HepG2 (cell line): ENCODE measurements around the gene CELF2. TPM values are rescaled to one million over a fixed set of nuclear protein-coding genes. Genes with fewer than 3 reads are reported as not detected.

ENCODE experiments used
- ATAC-seq: fragments of 200-7000 bp; cut with Tn5 transposase; 3 replicates; pipeline ENCODE4 v1.9.1; 2020; ENCODE audit warnings: mild to moderate bottlenecking, moderate library complexity
- BruUV-seq: library from RNA; stranded (reverse); fragments of 400-500 nt; replicated peaks from 2 replicates; lab custom pipeline; 2021; lab: Mats Ljungman, UMichigan
- CTCF ChIA-PET: fragments of 300-600 bp; formaldehyde crosslinking; extraction: SDS; loops from one replicate; lab custom pipeline; 2021; ENCODE audit warnings: low total read pairs, inconsistent platforms, low intra/inter-chr PET ratio; lab: Yijun Ruan, JAX
- POLR2A ChIA-PET: fragments of 350-600 bp; sonication (Branson Sonifier 250); formaldehyde crosslinking; loops from one replicate; lab custom pipeline; 2020; ENCODE audit warnings: antibody characterized with exemption, inconsistent platforms; lab: Yijun Ruan, JAX
- DNase-seq: peaks from one replicate; pipeline ENCODE4 v3.0.0-alpha.2; 2015; ENCODE audit warnings: low spot score
- FAIRE-seq: peaks from 3 replicates; lab custom pipeline; 2011; peaks lifted over from hg19 to GRCh38; lab: Jason Lieb, UNC
- H2AFZ ChIP-seq: one replicate; pipeline ENCODE4 v1.6.1; 2011; ENCODE audit warnings: low read length, inconsistent platforms
- H3K27ac ChIP-seq: fragments of 300-600 bp; 3 replicates; pipeline ENCODE4 v1.8.0; 2011; ENCODE audit warnings: mixed run types, mild to moderate bottlenecking, mixed read lengths, low read length, inconsistent platforms; ENCODE audit not compliant: insufficient read depth; ENCODE audit errors: extremely low read length
- H3K27me3 ChIP-seq, 2 experiments: fragments of 200-600 bp in 1 of 2; 2 replicates in 1 of 2; 3 replicates in 1 of 2; pipeline versions ENCODE4 v1.6.0 to v1.8.0; 2011; ENCODE audit warnings: low read length in 2 of 2, mild to moderate bottlenecking in 2 of 2, moderate library complexity in 2 of 2, inconsistent platforms in 1 of 2; ENCODE audit not compliant: insufficient read depth in 2 of 2, control insufficient read depth in 1 of 2
- H3K36me3 ChIP-seq, 2 experiments: fragments of 200-600 bp in 1 of 2; replicated peaks in 1 of 2; 2 replicates in 1 of 2; 3 replicates in 1 of 2; pipeline versions ENCODE4 v1.5.1 to v1.8.0; 2011; ENCODE audit warnings: low read length in 2 of 2, inconsistent platforms in 1 of 2; ENCODE audit not compliant: insufficient read depth in 2 of 2, control insufficient read depth in 1 of 2
- H3K4me1 ChIP-seq: 2 replicates; pipeline ENCODE4 v1.5.1; 2012; ENCODE audit warnings: low read length, inconsistent platforms; ENCODE audit not compliant: insufficient read depth
- H3K4me2 ChIP-seq: 2 replicates; pipeline ENCODE4 v1.6.0; 2011; ENCODE audit warnings: low read depth, low read length, inconsistent platforms
- H3K4me3 ChIP-seq, 3 experiments: fragments of 200-600 bp in 1 of 3; sonication (generic), shearing (Covaris generic) in 1 of 3; replicated peaks in 1 of 3; 2 replicates each; pipeline ENCODE4 v1.5.1; 2011 to 2016; ENCODE audit warnings: low read length in 3 of 3, inconsistent platforms in 2 of 3, low read depth in 2 of 3, mild to moderate bottlenecking in 2 of 3, control low read depth in 1 of 3, mixed read lengths in 1 of 3; ENCODE audit not compliant: insufficient read depth in 1 of 3
- H3K79me2 ChIP-seq: one replicate; pipeline ENCODE4 v1.6.1; 2011; ENCODE audit warnings: low read length, inconsistent platforms; ENCODE audit not compliant: insufficient read depth
- H3K9ac ChIP-seq: 2 replicates; pipeline ENCODE4 v1.6.0; 2011; ENCODE audit warnings: mild to moderate bottlenecking, low read depth, low read length, inconsistent platforms; ENCODE audit not compliant: insufficient read depth
- H3K9me3 ChIP-seq: 2 replicates; pipeline ENCODE4 v1.5.1; 2012; ENCODE audit warnings: mild to moderate bottlenecking, low read length
- H4K20me1 ChIP-seq: 2 replicates; pipeline ENCODE4 v1.6.0; 2011; ENCODE audit warnings: inconsistent platforms, mild to moderate bottlenecking, low read length, moderate library complexity; ENCODE audit not compliant: insufficient read depth
- AGO1 ChIP-seq: fragments of 200-400 bp; formaldehyde crosslinking; IDR thresholded peaks from 2 replicates; pipeline ENCODE4 v1.6.1; 2017; ENCODE audit warnings: mild to moderate bottlenecking, low read depth, low read length, moderate library complexity; ENCODE audit not compliant: poor library complexity, severe bottlenecking
- ATF1 ChIP-seq: IDR thresholded peaks from 2 replicates; pipeline ENCODE4 v1.6.1; 2016; ENCODE audit warnings: mild to moderate bottlenecking, control low read depth
- MED1 ChIP-seq: sonication (generic); formaldehyde crosslinking; IDR thresholded peaks from 2 replicates; pipeline ENCODE4 v1.4.0; 2020; ENCODE audit warnings: missing genetic modification reagents
- PCBP1 ChIP-seq: fragments of 200-400 bp; formaldehyde crosslinking; IDR thresholded peaks from 2 replicates; pipeline ENCODE4 v1.6.1; 2017; ENCODE audit warnings: mild to moderate bottlenecking, low read depth, low read length, borderline replicate concordance
- PHF21A ChIP-seq: sonication (generic); formaldehyde crosslinking; IDR thresholded peaks from 2 replicates; pipeline ENCODE4 v1.5.0; 2020; ENCODE audit warnings: mild to moderate bottlenecking, missing genetic modification reagents
- SYNCRIP ChIP-seq: fragments of 200-400 bp; formaldehyde crosslinking; IDR thresholded peaks from 2 replicates; pipeline ENCODE4 v1.6.1; 2018; ENCODE audit warnings: mild to moderate bottlenecking, low read depth, low read length; ENCODE audit not compliant: insufficient read depth
- ZNF274 ChIP-seq: sonication (generic); formaldehyde crosslinking; IDR thresholded peaks from 2 replicates; pipeline ENCODE4 v1.5.1; 2020; ENCODE audit warnings: mild to moderate bottlenecking, missing genetic modification reagents
- ZNF326 ChIP-seq: sonication (generic); formaldehyde crosslinking; IDR thresholded peaks from 2 replicates; pipeline ENCODE4 v1.4.0; 2020; ENCODE audit warnings: missing genetic modification reagents, borderline replicate concordance
- ZNF496 ChIP-seq: sonication (generic); formaldehyde crosslinking; IDR thresholded peaks from 2 replicates; pipeline ENCODE4 v1.8.1; 2023; ENCODE audit warnings: mild to moderate bottlenecking, moderate library complexity, missing genetic modification reagents; ENCODE audit not compliant: insufficient replicate concordance
- ZNF749 ChIP-seq: sonication (generic); formaldehyde crosslinking; IDR thresholded peaks from 2 replicates; pipeline ENCODE4 v1.8.0; 2022; ENCODE audit warnings: mild to moderate bottlenecking, missing genetic modification reagents, moderate library complexity, borderline replicate concordance
- ZNF776 ChIP-seq: sonication (generic); formaldehyde crosslinking; IDR thresholded peaks from 2 replicates; pipeline ENCODE4 v1.4.0; 2020; ENCODE audit warnings: mild to moderate bottlenecking, missing genetic modification reagents
- WGBS: methylation state at CpG from one replicate; pipeline ENCODE4 v1.1.6; 2017; ENCODE audit warnings: low lambda C conversion rate; 5-methylcytosine and 5-hydroxymethylcytosine counted together
- in situ Hi-C: cut with HindIII; loops from 2 replicates; pipeline ENCODE4 v1.10.0; 2017; ENCODE audit warnings: low pct_unique_long_range_greater_than_20kb; ENCODE audit not compliant: extremely low pct_ligation_motif_present
- intact Hi-C: fragments of 100-400 bp; cut with micrococcal nuclease; formaldehyde crosslinking; loops from one replicate; pipeline ENCODE4 v1.10.0; 2022; ENCODE audit not compliant: unreplicated experiment
- polyA plus RNA-seq, 8 experiments: library from polyadenylated mRNA; depleted of rRNA in 3 of 8; stranded (reverse) in 7 of 8; unstranded in 1 of 8; fragments of >200 nt; fragmentation: Illumina TruSeq in 4 of 8; extraction: Trizol in 4 of 8; gene quantifications; 2 replicates each; pipeline versions ENCODE4 v1.2.1 to v1.2.3, GENCODE V29; 2011 to 2016; ENCODE audit warnings: low read depth in 4 of 8, missing spikeins in 1 of 8, mixed read lengths in 1 of 8; ENCODE audit not compliant: insufficient read depth in 1 of 8
- total RNA-seq, 5 experiments: library from RNA; depleted of rRNA; stranded (reverse); fragments of >200 nt; fragmentation: Illumina TruSeq; extraction: Trizol; gene quantifications; 2 replicates each; pipeline ENCODE4 v1.2.3, GENCODE V29; 2016; ENCODE audit warnings: low read depth in 1 of 5
- TF ChIP-seq, protein P1 (sequence below): sonication (generic); formaldehyde crosslinking; IDR thresholded peaks from 2 replicates; pipeline ENCODE4 v1.5.1; 2020; ENCODE audit warnings: mild to moderate bottlenecking, missing genetic modification reagents, moderate library complexity
- TF ChIP-seq, protein P2 (sequence below): sonication (generic); formaldehyde crosslinking; IDR thresholded peaks from 2 replicates; pipeline ENCODE4 v1.4.0; 2020; ENCODE audit warnings: missing genetic modification reagents
- TF ChIP-seq, protein P3 (sequence below): sonication (generic); formaldehyde crosslinking; IDR thresholded peaks from 2 replicates; pipeline ENCODE4 v1.5.1; 2020; ENCODE audit warnings: mild to moderate bottlenecking, missing genetic modification reagents, borderline replicate concordance

The CELF2 gene
- total and polyA plus RNA-seq, 2 of the 13 experiments (the other 11 are each of a cell fraction or from before 2014, with no cell fraction given): not detected

DNA sequence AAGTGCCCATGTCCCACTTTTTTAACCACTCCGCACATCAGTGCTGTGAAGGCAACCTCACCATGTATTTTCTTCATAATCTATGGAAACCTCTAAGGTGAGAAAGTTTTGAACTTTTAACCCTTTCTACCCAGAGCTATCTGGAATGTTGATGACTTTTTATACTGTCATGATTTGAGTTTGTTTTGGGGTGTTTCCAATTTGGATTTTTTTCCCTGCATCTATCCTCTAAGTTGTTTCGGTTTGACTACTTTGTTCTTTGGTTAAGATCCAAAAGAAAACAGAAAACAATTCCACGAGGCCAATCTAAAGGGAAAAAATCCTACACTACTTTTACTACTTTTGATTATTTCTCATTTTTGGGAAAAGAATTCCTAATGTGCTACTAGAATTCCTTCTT, 314.1 kb downstream of the CELF2 start (continued):
- TF ChIP-seq PHF21A (CRISPR knock-in tag): no peak
- TF ChIP-seq SYNCRIP: no peak
- TF ChIP-seq, protein P1, sequence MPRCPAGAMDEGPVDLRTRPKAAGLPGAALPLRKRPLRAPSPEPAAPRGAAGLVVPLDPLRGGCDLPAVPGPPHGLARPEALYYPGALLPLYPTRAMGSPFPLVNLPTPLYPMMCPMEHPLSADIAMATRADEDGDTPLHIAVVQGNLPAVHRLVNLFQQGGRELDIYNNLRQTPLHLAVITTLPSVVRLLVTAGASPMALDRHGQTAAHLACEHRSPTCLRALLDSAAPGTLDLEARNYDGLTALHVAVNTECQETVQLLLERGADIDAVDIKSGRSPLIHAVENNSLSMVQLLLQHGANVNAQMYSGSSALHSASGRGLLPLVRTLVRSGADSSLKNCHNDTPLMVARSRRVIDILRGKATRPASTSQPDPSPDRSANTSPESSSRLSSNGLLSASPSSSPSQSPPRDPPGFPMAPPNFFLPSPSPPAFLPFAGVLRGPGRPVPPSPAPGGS (CRISPR knock-in tag): no peak

- TF ChIP-seq ZNF326 (CRISPR knock-in tag): no peak
- no peak for TF ChIP-seq ZNF749 (CRISPR knock-in tag)
- TF ChIP-seq, protein P2, sequence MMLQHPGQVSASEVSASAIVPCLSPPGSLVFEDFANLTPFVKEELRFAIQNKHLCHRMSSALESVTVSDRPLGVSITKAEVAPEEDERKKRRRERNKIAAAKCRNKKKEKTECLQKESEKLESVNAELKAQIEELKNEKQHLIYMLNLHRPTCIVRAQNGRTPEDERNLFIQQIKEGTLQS: no peak
- no peak for TF ChIP-seq ZNF776 (CRISPR knock-in tag)
- no peak for TF ChIP-seq ZNF496 (CRISPR knock-in tag)
- TF ChIP-seq ATF1 (CRISPR knock-in tag): no peak
- TF ChIP-seq, protein P3, sequence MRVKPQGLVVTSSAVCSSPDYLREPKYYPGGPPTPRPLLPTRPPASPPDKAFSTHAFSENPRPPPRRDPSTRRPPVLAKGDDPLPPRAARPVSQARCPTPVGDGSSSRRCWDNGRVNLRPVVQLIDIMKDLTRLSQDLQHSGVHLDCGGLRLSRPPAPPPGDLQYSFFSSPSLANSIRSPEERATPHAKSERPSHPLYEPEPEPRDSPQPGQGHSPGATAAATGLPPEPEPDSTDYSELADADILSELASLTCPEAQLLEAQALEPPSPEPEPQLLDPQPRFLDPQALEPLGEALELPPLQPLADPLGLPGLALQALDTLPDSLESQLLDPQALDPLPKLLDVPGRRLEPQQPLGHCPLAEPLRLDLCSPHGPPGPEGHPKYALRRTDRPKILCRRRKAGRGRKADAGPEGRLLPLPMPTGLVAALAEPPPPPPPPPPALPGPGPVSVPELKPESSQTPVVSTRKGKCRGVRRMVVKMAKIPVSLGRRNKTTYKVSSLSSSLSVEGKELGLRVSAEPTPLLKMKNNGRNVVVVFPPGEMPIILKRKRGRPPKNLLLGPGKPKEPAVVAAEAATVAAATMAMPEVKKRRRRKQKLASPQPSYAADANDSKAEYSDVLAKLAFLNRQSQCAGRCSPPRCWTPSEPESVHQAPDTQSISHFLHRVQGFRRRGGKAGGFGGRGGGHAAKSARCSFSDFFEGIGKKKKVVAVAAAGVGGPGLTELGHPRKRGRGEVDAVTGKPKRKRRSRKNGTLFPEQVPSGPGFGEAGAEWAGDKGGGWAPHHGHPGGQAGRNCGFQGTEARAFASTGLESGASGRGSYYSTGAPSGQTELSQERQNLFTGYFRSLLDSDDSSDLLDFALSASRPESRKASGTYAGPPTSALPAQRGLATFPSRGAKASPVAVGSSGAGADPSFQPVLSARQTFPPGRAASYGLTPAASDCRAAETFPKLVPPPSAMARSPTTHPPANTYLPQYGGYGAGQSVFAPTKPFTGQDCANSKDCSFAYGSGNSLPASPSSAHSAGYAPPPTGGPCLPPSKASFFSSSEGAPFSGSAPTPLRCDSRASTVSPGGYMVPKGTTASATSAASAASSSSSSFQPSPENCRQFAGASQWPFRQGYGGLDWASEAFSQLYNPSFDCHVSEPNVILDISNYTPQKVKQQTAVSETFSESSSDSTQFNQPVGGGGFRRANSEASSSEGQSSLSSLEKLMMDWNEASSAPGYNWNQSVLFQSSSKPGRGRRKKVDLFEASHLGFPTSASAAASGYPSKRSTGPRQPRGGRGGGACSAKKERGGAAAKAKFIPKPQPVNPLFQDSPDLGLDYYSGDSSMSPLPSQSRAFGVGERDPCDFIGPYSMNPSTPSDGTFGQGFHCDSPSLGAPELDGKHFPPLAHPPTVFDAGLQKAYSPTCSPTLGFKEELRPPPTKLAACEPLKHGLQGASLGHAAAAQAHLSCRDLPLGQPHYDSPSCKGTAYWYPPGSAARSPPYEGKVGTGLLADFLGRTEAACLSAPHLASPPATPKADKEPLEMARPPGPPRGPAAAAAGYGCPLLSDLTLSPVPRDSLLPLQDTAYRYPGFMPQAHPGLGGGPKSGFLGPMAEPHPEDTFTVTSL (CRISPR knock-in tag): no peak
- TF ChIP-seq PCBP1: no peak
- no peak for TF ChIP-seq AGO1
- TF ChIP-seq ZNF274 (CRISPR knock-in tag): no peak
- no peak for TF ChIP-seq MED1 (CRISPR knock-in tag)
- no peaks in the 10 kb centered on the region for H3K9me3 ChIP-seq
- peaks cover 5 to 62% of the 10 kb centered on the region in 2 experiments for H3K27me3 ChIP-seq
- no TSS peak for BruUV-seq
- in situ Hi-C loops (no loop called here), intact Hi-C loops (no loop called here)
- no peak overlapping the region for H3K27ac ChIP-seq
- H3K4me3 ChIP-seq: no peak overlapping the region
- H4K20me1 ChIP-seq: no peaks in the 10 kb centered on the region
- no peaks in the 10 kb centered on the region for H3K36me3 ChIP-seq
- POLR2A ChIA-PET: no interaction called here
- no peaks in the 10 kb centered on the region for H3K79me2 ChIP-seq
- CTCF ChIA-PET: no interaction called here
- no peak overlapping the region for H3K4me2 ChIP-seq
- 37% methylated on average over 10 of the region's 10 CpGs for WGBS
- no peak overlapping the region for H2AFZ ChIP-seq
- FAIRE-seq (no peak), ATAC-seq (no peak), DNase-seq (no peak)
- H3K9ac ChIP-seq: no peak overlapping the region
- H3K4me1 ChIP-seq: no peaks in the 10 kb centered on the region
Observed at GRCh38 chr10:11332846-11333245, 315.2 kb downstream of the CELF2 start.
